8988T (cell line): ENCODE results near the gene ADIPOR1.
A peak's percentile ranks its signal among the peaks of the same experiment; 100 is the strongest.
"Not testable (repeated sequence)": the region's sequence is repeated elsewhere in the genome, so short reads cannot be mapped to it uniquely, and the experiment has no call there.

Experiments
- DNase-seq: peaks from one replicate; pipeline ENCODE4 v3.0.0; 2011

ADIPOR1 gene

GRCh38 chr1:202968895-202969295 lies 10.8 kb upstream of the ADIPOR1 start:
- peak; percentile 57 for DNase-seq

DNA sequence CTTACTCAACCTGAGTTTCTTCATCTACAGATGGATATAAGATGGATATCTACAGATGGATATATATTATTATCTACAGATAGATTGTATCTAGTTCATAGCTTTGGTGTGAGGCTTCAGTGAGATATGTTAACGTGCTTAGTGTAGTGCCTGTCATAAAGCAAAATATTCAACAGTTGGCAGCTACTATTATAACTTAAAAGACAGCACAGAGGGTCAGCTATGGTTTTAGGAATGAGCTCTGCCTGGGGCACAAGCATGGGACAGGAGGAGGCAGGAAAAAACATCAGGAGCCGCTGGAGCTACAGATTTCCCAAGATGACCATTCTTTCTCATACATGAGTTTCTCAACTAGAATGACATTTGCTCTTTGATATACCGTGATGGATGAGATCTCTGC lies 10.2 kb upstream of the ADIPOR1 start:
- no peak for DNase-seq

GRCh38 chr1:202967684-202968281 lies 9.7 kb upstream of the ADIPOR1 start:
- no peak for DNase-seq

DNA sequence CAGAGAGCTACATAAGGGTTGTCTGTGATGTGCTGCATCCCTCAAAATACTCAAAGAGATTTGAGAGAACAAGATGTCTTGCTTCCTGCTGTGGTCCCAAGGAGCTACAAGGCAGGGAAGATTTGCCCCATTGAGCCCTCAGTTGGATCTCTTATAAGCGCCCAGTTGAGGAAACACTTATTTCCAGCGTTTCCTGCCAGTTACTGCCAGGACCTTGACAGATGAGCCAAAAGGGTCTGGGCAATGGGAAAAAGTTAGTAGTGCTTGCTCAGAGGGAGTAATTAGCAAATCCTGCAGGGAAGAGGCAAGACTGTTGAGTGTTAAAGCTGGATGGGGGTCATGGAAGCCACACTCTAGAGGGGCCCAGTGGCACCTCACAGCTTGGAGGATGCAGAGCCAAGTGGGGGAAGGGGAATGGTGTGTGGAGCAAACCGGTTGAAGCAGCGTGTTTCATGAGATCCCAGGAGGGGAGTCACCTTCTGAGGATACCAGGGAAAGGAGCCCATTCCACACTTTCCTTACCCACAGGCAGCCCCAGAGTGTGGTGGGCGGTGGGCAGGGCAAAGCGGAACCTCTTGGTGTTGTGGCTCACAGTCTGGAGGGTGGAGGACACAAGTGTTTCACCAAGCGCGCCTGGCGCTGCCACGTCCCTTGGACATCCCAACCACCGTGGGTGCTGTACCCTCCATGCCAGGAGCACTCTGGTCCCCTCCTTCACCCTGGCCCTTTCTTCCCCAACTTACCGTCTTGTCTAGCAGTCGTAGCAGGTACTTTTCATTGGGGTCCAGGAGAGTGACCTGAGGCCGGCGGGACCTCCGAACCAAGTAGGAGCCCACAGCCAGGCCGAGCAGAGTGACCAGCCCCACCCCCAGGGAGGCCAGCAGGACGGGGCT lies 8.1 kb upstream of the ADIPOR1 start:
- no peak for DNase-seq

GRCh38 chr1:202965422-202965821 lies 7.3 kb upstream of the ADIPOR1 start:
- DNase-seq = no peak

- DNase-seq = no peak
Measured at GRCh38 chr1:202964791-202965410, 6.8 kb upstream of the ADIPOR1 start.

DNA sequence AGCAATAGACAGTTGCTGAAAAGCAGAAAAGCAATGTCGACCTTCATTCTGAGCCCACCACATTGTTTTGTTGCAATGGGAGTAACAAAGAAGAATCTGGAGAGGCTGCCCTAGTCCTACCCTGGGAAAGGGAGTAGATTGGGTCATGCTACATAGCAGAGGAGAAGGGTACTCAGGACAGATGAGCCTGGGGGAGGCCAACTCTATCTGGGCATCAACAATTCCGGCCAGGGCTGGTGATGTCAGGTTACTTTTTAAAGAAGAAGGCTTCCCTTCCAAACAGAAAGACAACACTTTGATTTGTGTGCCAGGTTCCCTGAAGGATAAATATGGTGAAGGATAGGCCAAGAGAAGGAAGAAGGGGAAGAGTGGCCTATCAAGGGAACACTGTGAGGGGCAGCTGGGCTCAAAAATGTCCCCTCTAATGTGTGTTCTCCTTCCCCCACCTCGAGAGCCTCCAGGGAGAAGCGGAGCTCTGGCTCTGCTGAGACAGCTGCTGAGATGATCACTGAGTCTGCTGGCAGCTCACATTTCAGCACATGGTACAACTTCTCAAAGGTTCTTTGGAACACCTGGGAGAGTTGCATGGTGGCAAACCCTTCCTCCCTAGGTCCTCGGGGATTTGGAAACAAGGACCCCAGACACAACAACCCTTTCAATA lies 3.2 kb upstream of the ADIPOR1 start:
- no peak for DNase-seq

DNA sequence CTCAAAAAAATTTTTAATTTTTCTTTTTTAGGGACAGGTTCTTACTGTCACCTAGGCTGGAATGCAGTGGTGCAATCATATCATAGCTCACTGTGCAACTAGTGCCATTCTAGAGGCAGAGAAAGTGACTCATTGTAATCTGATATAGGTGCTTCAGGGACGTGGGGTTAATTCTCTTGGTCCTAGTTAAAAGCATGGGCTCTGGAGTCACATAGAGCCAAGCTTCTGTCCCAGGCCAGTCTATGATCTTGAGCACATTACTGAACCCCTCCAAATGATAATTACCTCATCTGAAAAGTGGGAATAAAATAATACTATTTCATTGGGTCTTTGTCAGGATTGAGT lies 1.1 kb upstream of the ADIPOR1 start:
- peak; percentile 39 for DNase-seq

- DNase-seq = no peak
Measured at GRCh38 chr1:202958544-202959275, 598 bp upstream of the ADIPOR1 start.

- no peak for DNase-seq
Measured at GRCh38 chr1:202956969-202957368, 1.1 kb downstream of the ADIPOR1 start.

DNA sequence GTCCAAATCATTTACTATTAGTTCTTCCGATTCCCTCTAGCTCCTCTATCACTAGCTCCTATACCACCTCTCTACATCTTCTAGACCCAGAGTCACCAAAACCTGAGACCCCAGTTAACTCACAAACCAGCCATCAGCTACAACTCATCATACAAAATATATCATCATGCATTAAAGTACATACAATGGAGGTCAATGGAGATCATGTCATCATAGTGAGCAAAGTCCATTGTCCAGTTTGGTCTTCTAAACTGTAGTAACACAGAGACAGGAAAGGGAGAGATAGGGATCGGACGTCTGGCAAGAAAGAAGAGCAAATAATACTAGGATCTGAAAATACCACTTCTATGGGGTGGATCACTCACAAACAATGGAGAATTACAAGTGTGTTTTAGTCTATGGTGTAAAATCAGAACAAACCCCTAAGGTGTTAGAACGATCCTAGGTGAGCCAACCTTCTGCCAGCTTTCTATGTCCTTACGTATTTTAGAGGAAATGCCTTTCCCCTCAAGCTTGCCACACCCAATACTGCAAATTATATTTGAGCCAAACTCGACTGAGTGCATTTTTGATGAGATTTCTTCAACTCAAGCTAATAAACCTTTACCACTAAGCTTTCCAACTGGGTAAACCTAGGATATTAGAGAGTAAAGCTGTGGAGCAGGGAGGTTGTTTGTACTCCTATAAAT lies 3.9 kb downstream of the ADIPOR1 start:
- no peak for DNase-seq

- DNase-seq = no peak
Measured at GRCh38 chr1:202953392-202953791, 4.7 kb downstream of the ADIPOR1 start.

GRCh38 chr1:202952818-202953217 lies 5.3 kb downstream of the ADIPOR1 start:
- no peak for DNase-seq

DNA sequence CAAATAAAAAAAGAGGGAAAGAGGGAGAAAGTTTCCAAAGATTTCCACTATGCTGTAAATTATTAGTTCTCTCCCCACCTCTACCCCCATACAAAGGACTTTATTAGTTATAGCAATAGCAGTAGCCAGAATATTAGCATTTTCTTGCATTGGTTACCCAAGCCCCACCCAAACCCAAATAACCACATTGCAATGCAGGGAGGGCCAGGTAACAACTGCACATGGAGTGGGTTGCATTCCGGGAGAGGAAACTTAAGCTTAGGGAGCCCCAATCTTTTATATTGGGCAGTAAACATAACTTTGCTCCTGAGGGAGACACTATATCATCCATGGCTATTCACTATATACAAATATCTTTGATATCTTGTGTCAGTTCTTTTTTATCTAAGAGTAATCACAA lies 6.0 kb downstream of the ADIPOR1 start:
- DNase-seq = no peak

GRCh38 chr1:202951437-202951836 lies 6.7 kb downstream of the ADIPOR1 start:
- no peak for DNase-seq

DNA sequence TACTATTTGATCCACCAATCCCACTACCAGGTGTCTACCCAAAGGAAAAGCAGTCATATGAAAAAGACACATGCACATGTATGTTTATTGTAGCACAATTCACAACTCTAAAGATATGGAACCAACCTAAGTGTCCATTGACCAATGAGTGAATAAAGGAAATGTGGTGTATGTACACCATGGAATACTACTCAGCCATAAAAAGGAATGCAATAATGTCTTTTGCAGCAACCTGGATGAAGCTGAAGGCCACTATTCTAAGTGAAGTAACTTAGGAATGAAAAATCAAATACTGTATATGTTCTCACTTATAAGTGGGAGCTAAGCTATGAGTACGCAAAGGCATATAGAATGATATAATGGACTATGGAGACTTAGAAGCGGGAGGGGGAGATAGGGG lies 12.6 kb downstream of the ADIPOR1 start:
- DNase-seq = no peak

GRCh38 chr1:202944438-202944921 lies 13.6 kb downstream of the ADIPOR1 start:
- DNase-seq = no peak

GRCh38 chr1:202942426-202942825 lies 15.7 kb downstream of the ADIPOR1 start:
- DNase-seq = no peak

- DNase-seq = no peak
Measured at GRCh38 chr1:202941372-202941771, 16.7 kb downstream of the ADIPOR1 start.

- DNase-seq = no peak
Measured at GRCh38 chr1:202940561-202940960, 17.6 kb downstream of the ADIPOR1 start.

- DNase-seq = no peak
Measured at GRCh38 chr1:202938287-202938925, 19.7 kb downstream of the ADIPOR1 start.

DNA sequence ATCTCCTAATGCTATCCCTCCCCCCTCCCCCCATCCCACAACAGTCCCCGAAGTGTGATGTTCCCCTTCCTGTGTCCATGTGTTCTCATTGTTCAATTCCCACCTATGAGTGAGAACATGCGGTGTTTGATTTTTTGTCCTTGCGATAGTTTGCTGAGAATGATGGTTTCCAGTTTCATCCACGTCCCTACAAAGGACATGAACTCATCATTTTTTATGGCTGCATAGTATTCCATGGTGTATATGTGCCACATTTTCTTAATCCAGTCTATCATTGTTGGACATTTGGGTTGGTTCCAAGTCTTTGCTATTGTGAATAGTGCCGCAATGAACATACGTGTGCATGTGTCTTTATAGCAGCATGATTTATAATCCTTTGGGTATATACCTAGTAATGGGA lies 21.7 kb downstream of the ADIPOR1 start:
- not testable (repeated sequence) for DNase-seq
